Chondrocyte (in vitro differentiated cells): ENCODE measurements around the gene YWHAQ. TPM values are rescaled to one million over a fixed set of nuclear protein-coding genes. Genes with fewer than 3 reads are reported as not detected.

Experiments used
- DNase-seq: peaks from one replicate; pipeline ENCODE4 v3.0.0; 2021; ENCODE audit warnings: mixed read lengths, low spot score
- H3K27ac Mint-ChIP-seq: one replicate; pipeline ENCODE4 v1.8.0; 2021; ENCODE audit warnings: mild to moderate bottlenecking, moderate library complexity, mixed read lengths; ENCODE audit not compliant: unreplicated experiment
- H3K27me3 Mint-ChIP-seq: 2 replicates; pipeline ENCODE4 v1.8.0; 2021; ENCODE audit warnings: low read depth, mixed read lengths
- H3K36me3 Mint-ChIP-seq: 2 replicates; pipeline ENCODE4 v1.8.0; 2021; ENCODE audit warnings: low read depth, mixed read lengths
- H3K4me1 Mint-ChIP-seq: 2 replicates; pipeline ENCODE4 v1.8.0; 2021; ENCODE audit warnings: low read depth, mild to moderate bottlenecking, mixed read lengths
- H3K4me3 Mint-ChIP-seq: one replicate; pipeline ENCODE4 v1.8.0; 2021; ENCODE audit warnings: mild to moderate bottlenecking, moderate library complexity, mixed read lengths; ENCODE audit not compliant: unreplicated experiment
- H3K9me3 Mint-ChIP-seq: 2 replicates; pipeline ENCODE4 v1.8.0; 2021; ENCODE audit warnings: low read depth, mixed read lengths
- total RNA-seq: library from RNA; stranded (reverse); gene quantifications from 3 replicates; pipeline ENCODE4 v1.2.1, GENCODE V29; 2021
- TF ChIP-seq, protein P1 (sequence below): fragments of 200-600 bp; sonication (generic); IDR thresholded peaks from 2 replicates; pipeline ENCODE4 v1.5.0; 2021; ENCODE audit warnings: antibody characterized with exemption, mild to moderate bottlenecking, moderate library complexity

The YWHAQ gene
- total RNA-seq, 1 donor from 2014 or later: 247 TPM

DNA sequence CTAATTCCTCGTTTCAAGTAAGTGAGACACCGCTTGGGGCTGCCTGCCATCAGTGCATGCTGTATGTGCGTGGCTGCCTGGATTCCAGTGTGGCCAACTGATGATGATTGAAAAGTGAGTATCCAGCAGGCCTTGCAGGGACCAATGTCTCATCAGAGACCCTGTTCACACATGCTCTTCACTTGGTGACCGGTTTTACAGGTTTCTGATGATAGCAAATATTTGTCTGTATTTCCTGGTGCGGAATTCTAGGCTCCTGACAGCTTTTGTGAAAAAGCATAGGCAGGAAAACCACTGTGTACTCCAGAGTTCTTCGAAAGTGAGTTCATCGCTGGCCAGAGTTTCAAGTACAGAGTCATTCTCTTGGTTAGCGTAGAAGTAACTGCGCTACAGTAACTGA is 13.8 kb upstream of the YWHAQ start:
- Mint-ChIP-seq H3K4me3 (no peak overlapping the region), H3K27ac (no peak overlapping the region), H3K27me3 (peaks cover 10% of the 10 kb centered on the region), H3K4me1 (peaks cover 7% of the 10 kb centered on the region), H3K9me3 (no peaks in the 10 kb centered on the region), H3K36me3 (no peaks in the 10 kb centered on the region)
- no peak for DNase-seq
- TF ChIP-seq, protein P1, sequence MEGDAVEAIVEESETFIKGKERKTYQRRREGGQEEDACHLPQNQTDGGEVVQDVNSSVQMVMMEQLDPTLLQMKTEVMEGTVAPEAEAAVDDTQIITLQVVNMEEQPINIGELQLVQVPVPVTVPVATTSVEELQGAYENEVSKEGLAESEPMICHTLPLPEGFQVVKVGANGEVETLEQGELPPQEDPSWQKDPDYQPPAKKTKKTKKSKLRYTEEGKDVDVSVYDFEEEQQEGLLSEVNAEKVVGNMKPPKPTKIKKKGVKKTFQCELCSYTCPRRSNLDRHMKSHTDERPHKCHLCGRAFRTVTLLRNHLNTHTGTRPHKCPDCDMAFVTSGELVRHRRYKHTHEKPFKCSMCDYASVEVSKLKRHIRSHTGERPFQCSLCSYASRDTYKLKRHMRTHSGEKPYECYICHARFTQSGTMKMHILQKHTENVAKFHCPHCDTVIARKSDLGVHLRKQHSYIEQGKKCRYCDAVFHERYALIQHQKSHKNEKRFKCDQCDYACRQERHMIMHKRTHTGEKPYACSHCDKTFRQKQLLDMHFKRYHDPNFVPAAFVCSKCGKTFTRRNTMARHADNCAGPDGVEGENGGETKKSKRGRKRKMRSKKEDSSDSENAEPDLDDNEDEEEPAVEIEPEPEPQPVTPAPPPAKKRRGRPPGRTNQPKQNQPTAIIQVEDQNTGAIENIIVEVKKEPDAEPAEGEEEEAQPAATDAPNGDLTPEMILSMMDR: no peak

DNA sequence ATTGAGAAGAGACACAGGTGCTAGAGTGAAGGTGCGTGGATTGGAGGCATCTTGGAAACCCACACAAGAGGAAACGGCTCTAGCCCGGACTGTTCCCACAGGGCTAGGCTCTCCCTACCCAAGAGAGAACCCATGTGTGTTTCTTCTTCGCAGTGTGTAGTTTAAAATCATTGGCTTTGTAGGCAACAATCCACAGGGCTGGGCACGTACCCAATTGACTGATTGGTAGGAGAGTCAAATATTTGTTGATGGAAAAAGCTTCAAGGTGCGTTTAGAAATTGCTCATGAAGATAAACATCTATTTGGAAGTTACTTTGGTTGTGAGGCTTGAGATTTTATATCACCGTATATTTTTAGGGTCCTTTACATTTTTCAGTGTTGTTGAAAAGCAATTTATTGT is 13.2 kb upstream of the YWHAQ start:
- no peaks in the 10 kb centered on the region for H3K36me3 Mint-ChIP-seq
- no peak overlapping the region for H3K4me3 Mint-ChIP-seq
- peaks cover 13% of the 10 kb centered on the region for H3K4me1 Mint-ChIP-seq
- TF ChIP-seq, protein P1: no peak
- no peaks in the 10 kb centered on the region for H3K9me3 Mint-ChIP-seq
- peaks cover 10% of the 10 kb centered on the region for H3K27me3 Mint-ChIP-seq
- no peak overlapping the region for H3K27ac Mint-ChIP-seq
- no peak for DNase-seq

DNA sequence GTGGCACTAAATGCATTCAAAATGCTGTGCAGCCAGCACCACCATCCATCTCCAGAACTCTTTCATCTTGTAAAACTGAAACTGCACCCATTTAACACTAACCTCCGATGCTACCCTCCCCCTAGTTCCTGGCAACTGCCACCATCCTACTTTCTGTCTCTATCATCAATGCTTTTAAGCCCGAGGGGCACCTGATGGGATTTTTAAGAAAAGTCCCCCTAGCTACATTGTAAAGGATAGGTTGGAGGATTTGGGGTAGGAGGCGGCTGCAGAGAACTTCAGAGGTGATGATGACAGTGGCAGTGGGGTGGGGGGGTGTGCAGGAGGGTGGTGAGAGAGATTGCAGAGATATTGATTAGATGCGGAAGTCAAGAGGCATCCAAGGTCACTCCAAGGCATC is 10.8 kb upstream of the YWHAQ start:
- TF ChIP-seq, protein P1: no peak
- H3K4me3 Mint-ChIP-seq: no peak overlapping the region
- peaks cover 32% of the 10 kb centered on the region for H3K4me1 Mint-ChIP-seq
- H3K27me3 Mint-ChIP-seq: peaks cover 4% of the 10 kb centered on the region
- no peaks in the 10 kb centered on the region for H3K9me3 Mint-ChIP-seq
- H3K36me3 Mint-ChIP-seq: no peaks in the 10 kb centered on the region
- no peak overlapping the region for H3K27ac Mint-ChIP-seq
- no peak for DNase-seq

DNA sequence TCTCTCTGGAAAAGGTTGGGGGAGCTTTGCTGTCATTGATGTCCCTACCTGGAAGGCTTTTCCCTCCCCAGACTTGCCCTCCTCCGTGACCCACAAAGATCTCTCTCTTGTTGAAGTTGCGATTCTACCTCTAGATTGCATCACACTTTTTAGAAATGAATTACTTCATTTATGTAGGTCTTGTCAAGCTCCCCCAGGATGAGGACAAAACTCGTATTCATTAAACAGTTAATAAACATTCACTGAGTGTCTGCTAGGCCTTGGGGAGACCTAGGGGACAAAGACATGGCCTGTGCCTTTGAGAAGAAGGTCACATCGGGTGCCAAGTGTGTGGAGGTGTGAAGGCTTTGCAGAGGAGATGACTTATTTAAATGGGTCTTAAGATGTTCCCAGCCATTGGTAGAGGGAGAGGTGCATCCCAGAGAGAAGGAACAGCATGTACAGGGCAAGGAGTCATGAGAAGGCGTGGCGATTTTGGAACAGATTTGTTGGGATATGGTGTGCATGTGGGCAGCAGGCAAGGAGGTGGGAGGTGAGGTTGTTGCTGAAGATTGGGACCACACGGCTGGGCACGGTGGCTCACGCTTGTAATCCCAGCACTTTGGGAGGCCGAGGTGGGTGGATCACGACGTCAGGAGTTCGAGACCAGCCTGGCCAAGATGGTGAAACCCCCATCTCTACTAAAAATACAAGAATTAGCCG is 9.8 kb upstream of the YWHAQ start:
- Mint-ChIP-seq H3K36me3 (no peaks in the 10 kb centered on the region), H3K4me1 (peaks cover 32% of the 10 kb centered on the region), H3K4me3 (no peak overlapping the region), H3K9me3 (no peaks in the 10 kb centered on the region), H3K27ac (no peak overlapping the region), H3K27me3 (peaks cover 4% of the 10 kb centered on the region)
- TF ChIP-seq, protein P1: no peak
- DNase-seq: no peak

DNA sequence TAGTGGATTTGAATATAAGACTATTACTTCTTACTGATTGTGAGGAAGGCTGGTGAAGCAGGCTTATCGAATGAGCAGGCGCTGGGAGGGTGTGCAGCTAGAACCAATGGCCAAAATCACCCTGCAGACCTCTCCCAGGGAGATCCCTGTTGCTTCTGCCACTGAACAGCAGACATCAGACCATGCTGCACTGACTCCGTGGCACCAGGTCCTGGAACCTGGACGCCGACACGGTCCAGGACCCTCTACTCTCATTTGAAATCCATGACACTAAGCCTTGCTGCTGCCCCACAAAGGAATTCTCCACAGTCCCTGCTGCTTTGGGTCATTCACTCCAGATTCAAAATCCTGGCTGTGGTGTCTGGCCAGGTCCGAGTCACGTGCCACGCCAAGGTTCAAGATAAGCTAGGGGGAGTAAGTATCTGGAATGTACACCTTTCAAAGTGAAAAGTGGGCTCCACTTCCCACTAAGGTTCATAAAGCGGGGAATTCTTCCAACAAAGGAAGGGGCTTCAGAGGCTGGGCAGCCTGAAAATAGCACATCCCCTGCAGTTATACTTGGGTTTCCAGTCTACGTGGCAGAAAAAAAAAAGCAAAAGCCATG is 9.0 kb upstream of the YWHAQ start:
- Mint-ChIP-seq H3K4me3 (no peak overlapping the region), H3K9me3 (no peaks in the 10 kb centered on the region), H3K27me3 (peaks cover 4% of the 10 kb centered on the region), H3K27ac (no peak overlapping the region), H3K36me3 (no peaks in the 10 kb centered on the region), H3K4me1 (peaks cover 32% of the 10 kb centered on the region)
- DNase-seq: no peak
- TF ChIP-seq, protein P1: no peak
